Eye (tissue), 1 donor: Measurements from ENCODE around the gene HIVEP2.

ENCODE experiments used
- DNase-seq: peaks from one replicate; pipeline ENCODE4 v3.0.0-alpha.2; 2015

Gene HIVEP2

DNA sequence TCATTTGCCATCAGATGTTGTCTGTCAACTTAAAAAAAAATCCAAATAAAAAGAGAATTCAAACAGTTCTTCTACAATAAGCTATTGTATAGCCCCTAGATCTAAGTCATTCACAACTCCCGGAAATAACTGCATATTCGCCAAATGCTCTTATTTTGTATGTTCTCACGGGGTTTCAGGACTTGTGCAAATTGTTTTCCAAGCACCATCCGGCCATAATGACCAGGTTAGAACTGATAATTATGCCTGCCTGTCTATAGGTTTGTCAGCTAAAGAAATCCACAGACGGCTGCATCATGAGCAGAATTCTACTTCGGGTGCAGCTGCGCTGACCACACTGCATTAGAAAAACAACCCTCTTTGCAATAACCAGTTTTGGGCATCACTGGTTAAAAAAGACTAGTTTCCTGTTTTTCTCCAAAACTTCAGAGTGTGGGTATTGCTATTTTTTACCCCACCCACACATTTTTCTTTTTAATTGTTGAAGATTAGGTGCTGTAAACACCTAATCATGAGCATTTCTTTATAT is 87.7 kb downstream of the HIVEP2 start:
- no peak for DNase-seq

DNA sequence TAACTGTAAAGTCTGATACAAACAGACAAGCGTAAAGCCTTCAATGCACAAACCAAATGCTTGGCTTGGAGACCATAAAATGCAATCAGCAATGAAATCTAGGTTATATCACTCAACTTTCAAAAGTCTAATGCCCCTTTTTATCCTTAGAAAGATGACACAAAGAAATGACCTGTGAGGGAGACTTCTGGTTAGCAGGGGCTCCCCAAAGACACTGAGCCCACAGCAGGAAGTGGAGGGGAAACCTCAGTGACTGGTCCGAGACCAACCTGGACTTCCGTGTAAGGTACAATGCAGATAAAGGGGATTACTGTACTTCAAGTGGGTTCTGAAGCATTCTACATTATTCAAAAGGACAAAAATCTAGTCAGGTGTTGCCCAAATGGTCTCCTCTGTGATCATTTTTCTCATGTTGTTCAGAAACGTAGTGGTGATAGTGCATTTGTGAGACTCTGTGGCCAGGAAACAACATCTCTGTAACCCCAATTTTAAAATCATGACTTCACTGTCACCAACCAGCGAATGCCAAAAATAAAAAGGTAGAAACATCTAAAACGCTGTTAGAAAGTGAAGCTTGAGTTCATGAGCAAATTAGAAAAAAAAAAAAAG is 88.2 kb downstream of the HIVEP2 start:
- DNase-seq, result no peak

DNA sequence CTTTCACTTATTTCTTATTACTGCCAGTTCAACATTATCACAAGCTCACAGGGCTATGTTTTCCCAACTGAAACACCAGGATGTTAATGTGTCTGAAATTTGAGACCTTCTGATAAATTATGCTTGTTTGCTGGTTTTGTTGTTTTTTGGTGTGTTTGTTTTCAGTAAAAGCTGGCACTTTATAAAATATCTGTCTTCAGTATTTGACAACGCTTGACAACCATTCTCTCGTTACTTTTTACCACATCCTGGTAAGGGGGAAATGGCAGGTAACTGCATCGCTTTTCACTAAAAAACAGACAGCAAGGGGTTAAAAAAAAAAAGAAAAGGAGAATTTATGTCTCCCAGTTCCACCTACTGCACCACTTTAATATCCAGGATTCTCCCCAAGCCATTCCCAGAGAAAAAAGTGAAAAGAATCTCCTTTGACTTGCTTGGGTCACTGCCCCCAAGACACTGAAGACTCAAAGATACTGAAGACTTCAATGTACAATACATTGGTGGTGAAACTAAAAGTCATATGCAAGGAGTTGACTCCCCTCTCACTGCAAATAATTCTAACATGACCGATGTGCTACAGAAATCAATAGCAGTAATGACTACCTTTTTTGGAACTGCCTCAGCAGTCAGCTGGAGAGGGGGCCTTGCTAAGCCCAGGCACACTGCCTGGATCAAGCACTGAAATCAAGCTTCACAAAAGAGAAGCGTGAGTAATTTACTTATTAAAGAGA is 88.9 kb downstream of the HIVEP2 start:
- DNase-seq, result peak; percentile 81

DNA sequence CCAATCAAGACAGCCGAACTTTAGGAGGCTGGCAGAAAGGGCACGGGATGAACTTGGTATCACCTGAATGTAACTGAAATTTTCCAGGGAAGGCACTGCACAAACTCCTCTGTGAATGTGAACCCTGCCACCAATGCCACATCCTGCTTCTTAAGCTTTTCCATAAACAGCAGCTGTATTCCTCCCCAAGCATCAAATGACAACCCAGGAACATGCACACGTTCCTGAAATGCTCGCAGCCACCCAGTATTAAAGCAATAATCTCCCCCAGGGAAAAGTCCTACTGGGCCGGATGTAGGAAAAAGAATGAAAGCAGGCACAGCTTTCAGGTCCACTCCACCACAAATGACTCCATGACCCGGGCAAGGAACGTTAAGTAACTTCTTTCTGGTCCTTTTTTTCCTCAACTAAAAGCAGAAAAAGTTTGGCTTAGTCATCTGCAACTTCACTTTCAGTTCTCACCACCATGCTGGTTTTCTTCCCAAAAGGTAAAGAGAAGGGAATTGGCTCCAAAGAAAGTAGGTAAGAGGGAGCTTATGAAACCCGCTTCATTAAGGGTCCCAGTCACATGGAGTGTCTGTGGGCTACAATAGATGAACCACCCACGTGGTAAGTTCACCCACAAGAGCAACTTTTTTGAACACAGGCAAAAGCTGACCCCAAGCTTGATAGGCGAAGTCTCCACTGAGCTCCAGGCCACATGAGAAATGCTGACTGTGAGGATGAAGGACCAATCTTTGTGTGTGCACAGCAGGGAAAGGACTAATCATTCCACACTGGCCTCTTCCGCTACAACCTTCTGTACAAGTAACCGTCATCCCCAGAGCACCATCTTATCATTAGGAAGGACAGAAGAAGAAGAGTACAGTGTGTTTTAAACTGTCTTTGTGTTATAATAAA is 90.1 kb downstream of the HIVEP2 start:
- DNase-seq, result no peak

DNA sequence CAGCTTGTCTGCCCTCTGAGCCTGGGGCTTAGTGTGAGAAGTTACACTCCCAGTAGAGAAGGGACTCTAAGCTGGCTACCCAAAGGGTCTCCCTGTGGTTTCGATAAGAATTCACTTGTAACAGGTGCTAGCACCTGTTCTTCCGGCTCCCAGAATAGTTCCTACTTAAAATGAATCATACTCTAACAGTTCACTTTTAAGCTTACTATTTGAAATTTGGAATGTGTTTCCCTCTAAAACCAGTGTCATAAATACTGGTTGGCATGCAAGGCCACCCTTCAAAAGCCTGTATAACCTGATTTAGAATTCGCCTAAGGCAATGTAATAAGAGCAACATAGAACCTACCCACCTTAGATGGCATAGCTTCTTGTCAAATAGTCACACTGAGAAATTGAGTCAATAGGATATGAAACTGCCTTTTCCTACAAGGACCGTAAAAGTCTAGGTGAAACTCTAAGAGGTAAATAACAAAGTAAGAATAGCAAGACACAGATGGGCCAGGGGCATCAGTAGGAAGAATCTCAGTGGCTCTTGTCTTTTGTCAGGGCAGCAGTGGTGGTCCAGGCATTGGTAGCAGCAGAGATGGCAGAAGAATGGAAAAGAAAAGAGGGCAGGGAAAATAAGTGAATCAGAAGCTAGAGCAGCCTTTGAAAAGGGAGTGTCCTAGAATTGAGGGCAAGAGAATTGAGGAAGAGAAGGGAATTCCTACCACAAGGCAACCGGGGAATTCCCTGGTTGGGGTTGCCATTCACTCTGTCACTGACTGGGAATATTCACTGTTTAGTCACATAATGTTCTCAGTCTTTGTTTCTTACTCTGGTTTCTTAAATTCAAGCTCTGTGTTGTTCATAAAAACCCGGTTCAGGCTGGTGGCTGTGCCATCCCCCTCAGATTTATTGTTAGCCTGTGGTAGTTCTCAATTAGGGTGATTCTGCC is 91.5 kb downstream of the HIVEP2 start:
- DNase-seq, result no peak

DNA sequence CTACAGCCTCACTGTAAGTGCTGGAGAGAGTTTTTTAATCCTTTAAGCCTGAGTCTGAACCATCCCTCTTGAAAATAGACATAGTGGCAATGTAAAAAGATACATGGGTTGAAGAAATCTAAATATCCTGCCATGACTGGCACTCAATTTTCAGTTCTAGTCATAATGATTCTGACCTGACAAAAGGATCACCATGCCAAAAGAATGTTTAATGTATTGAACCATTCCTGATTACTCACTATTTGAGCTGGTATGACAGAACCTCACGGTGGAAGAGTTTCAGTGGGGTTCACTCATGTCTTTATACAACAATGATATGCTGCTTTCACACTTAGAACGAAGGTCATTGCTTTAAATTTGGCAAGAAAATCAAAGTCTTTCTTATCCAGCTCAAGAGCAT is 93.4 kb downstream of the HIVEP2 start:
- DNase-seq, result no peak

DNA sequence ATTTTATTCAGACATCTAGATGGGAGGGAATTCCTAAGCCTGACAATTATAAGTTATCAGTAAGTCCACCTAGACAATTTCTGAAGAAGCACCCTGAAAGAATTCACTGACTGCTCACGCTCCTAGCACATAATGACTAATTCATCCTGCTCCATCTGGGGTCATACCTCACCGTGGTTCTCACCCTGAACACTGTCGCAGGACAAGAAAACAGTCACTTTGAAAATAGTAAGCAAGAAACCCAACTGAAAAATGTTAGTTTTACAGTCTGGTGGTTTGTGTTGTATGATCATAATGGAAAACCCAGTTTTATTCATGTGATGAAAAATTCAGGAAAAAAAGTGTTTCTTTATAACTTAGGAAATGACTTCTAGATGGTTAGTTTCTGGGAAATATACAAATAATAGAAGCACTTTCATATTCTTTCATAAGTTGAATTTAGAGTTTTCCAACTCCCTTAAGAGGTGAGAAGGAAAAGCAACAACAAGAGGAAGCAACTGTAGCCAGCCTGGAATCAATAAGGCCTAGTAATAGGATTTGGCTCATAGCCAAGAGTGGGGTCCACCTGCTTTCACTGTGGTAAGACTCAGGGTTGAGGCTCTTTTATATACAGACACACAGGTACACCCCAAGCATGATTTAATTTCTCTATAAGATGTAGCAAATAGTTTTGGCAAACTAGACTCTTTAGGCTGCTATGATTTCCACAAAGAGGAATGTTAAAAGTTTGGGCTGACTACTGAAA is 94.1 kb downstream of the HIVEP2 start:
- no peak for DNase-seq

DNA sequence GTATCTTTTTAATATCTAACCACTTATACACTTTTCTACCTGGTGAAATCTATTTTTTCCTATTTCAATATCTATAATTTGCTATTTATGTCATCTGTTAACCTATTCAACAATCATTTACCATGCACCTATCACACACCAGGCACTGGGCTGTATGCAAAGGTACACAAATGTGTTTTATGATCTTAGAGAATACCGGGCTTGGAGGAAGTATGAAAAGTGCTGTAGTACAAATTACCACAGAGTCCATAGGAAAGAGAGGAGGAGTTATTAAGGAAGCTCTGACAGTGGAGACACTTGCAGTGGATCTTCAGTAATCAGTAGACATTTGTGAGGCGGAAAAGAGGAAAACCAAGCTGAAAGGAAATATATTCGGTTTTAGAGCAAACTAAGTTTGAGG is 96.0 kb downstream of the HIVEP2 start:
- no peak for DNase-seq

DNA sequence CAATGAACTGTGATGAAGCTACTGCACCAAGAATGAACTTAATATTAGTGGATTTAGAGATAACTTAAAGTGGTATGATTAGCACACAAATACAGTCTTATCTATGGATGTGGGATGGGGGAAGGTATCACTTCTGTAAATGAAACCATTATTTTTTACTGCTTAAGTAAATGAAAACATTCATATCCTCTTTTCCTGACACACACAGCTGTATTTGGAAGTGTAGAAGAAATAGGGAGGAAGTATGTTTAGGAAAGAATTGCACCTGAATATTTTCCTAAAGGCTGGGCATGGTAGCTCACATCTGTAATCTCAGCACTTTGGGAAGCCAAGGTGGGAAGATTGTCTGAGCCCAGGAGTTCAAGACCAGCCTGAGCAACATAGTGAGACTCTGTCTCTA is 96.8 kb downstream of the HIVEP2 start:
- no peak for DNase-seq

DNA sequence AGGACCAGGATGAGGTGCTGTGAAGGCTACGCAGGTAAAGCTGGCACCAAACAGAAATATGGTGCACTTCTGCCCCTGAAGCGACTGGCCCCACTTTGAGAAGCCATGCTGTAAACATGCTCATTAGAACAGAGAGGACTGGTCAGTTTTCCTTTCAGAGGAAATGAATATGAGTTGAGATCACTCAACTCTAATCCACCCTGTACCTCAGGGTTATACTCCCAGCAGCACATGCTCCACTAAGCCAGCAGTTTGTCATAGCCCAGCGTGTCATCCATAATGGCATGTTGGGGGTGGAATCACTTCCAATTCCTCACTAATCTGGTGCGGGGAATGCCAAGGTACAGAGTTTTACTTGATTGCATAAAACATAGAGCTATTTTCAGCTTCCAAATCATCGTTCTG is 98.1 kb downstream of the HIVEP2 start:
- DNase-seq, result peak; percentile 78

DNA sequence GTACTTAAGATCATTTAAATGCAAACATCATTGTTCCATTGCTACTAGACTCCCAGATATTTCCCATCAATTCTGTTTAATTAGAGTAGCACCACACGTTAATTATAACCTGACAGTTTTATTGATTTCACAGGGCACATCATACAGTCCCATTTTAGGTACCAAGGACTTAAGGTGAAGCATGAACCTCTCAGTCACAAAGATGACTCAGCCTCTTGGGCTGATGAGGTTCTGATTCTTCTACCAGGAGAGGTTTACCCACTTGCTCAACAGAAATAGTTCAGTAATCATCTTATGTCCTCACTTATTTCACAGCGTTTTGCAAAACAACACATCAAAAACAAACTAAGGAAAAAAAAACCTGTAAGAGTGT is 98.5 kb downstream of the HIVEP2 start:
- DNase-seq, result no peak

DNA sequence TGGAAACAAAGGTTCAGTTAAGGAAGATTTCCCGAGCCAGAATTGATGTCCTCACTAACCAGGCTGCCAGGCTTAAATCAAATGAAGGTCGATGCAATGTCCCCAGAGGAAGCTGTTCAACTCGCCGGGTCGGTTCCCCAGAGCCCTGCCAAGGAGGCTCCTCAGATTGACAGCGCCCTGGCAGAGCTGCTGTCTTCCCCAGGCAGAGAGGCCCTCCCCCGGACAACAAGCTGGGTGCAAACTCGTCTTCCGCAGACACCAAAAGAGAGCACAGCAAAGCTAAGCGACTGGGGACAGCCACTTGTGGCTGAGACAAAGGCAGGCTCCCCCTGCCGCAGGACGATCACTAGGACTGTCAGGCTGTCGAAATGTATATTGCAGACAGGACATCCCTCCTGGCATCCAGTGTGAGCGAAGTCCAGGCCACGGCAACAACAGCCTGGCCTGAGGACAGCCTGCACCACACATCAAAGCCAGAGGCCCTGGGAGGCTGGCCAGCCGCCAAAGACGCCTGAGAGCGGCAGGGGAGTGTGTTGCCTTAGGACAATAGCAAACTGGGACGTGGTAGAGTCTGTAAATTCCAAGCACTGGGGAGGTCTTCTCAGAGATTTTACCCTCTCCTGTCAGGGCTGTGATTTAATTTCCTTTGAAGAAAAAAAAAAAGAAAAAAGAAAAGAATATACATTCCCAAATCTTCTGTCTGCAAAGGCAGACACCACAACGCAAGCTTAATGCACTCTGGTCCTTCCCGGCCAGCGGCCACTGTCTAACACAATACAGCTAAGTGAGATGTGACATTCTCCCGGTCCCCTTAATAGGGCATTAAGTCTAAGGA is 99.1 kb downstream of the HIVEP2 start:
- peak; percentile 94 for DNase-seq

DNA sequence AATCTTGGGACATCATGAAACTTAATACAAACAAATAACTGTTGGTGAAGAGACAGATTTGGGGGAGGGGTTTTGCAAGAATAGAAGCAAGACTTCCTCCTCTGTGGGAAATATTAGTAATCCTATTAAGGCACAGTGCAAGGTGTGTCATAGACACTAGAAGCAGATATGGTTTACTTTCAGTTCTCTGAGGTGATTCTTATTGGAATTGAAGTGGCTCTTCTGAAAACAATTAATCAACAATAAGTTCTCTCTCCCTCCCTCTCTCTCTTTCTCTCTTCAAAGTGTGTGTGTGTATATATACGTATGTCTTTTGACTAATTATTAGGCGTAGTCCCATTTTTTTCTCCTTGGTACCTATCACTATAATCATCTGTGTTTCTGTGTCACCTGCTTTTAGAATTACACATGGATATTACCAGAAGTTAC is 99.8 kb downstream of the HIVEP2 start:
- no peak for DNase-seq

DNA sequence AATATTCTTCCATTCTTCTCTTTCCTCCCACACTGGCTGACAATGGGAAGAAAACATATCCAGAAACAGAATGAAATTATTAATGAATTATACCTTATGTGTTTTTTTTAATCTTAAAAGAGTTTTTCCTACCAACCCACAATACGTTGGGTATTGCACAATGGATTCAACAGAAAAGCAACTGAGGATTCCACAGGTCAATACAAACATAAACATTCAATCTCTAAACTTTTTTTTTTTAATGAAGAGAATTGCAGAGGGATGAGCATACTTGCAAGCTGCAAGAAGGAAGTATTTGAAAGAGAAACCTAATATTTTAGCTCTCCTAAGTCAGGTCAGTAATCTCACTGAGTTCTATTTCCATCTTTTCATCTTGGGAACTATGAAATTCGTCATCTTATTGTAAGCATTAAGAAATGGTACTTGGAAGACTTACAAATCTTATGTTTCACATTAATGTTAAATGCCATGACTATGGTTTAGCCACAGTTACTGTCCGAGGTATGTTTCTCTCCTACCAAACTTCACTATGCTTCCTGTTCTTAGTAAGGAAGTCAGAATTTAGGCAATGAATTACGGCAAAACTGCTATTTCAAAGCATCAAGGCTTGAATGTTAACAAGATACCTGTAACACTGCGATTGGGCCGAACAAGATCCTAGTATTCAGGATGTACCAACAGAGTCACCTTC is 100.8 kb downstream of the HIVEP2 start:
- DNase-seq, result no peak

DNA sequence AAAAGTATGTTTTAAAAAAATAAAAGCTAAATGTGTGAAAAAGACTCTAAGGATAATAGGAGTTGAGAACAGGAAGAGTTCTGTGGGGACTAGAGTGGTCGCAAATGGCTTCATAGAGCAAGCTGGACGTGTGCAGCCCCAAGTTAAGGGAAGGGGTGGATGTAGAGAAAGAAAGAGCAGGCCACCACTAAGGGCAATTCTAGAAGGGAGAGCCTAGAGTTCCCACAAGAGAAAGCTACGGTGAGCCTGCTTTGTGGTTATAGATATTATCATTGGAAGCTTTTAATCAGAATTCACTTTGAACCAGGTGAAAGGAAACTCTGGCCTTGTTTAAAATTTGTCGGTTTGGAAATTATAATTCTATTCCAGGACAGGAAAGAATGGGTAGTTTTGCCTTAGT is 101.6 kb downstream of the HIVEP2 start:
- DNase-seq, result no peak

DNA sequence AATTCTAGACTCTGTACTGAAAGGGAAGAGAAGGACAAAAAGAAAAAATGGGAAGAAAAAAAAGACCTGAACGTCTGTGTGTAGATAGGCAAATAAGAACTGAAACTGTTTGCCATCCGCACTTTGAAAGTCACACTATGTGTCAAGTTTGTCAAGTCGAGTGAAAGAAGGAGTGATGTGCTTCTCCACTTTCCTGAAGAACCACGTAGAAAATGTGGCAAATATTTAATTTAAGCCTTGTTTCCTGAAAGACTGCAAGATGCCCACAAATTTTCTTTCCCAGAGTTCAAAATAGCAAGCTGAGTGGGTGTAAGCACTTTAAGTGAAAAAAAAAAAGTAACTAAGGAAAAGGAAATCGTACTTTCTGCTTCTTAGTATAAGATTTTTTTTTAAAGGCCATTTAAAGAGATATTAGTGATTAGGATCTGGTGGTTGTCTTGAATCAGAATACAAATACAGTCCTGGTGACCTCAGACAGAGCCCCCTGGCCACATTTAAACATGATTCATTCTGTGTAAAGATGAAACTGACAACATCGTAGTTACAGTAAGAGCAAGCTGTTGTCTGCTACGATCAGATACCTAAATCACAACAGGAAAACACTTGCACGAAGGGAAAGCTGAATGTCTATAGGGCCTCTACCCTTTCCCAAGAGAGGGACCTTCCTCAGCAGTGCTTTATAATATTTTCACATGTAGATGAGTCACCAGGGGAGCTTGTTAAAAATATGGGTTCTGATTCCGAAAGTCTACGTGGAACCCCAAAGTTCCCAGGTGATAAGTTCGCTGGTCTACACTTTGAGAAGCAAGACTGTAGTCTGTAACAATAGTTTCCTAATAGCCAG is 102.3 kb downstream of the HIVEP2 start:
- DNase-seq, result no peak

DNA sequence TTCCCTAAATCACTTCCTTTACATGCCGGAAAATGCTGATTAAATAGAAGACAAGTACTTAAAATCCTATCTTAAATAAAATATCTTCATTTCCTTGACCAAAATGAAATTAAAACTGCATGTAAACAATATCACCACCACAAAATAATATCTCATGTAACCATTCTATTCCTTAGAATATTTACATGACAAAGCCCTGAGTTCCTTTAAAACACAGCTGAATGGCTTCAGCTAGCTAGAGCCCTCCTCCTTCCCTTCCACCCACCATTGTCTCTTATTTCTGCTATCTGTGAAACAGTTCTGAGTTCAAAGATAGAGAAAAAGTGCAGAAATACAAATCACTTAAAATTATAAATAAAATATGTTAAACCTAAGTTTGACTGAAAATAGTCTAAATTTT is 103.1 kb downstream of the HIVEP2 start:
- DNase-seq, result no peak

DNA sequence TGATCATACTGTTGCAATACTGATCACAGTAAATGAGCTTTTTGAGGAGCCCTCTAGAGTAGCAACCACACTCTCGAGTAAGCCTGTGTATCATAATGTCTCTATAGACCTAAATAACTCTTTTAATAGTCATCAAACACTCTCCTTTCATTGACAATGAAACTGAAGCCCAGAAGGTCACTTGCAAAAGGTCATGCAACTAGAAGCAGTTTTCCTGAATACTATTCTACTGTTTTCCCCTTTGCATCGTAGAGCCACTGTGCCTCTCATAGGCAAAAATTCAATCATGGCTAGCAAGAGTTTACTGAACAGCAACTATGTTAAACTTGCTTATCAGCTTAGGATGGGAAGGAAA is 105.3 kb downstream of the HIVEP2 start:
- DNase-seq, result no peak
